ENCODE results near the gene CREB3.

CREB3 gene

DNA sequence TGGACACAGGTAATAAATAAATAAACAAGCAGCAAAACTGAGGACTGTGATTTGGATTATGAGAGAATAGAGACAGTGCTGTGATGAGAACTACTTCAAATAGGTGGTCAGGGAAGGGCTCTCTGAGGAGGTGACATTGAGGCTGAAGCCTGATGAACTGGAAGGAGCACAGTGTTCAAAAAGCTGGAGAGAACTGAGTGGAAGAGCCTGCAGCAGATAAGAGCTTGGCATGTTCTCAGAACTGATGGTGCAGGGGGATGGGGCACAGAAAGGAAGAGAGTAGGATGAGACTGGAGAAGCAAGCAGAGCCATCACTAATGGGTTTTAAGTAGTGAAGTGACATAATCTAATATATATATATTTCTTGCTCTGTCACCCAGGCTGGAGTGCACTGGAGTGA lies 31.5 kb upstream of the CREB3 start:
- Histone ChIP-seq H2AFZ (ENCODE audit: low read length) (no peak overlapping the region), H3K9me2 (replicated peaks; ENCODE audit: low read depth, low read length) (no peaks in the 10 kb centered on the region), H3K4me3 (ENCODE audit: low read length, poor library complexity, severe bottlenecking) (no peak overlapping the region), H3K4me1 (ENCODE audit: insufficient read depth, low read length, poor library complexity, severe bottlenecking) (no peaks in the 10 kb centered on the region), H3F3A (ENCODE audit: low read depth) (no peaks in the 10 kb centered on the region), H3K9ac (ENCODE audit: low read depth, low read length, poor library complexity, severe bottlenecking) (no peak overlapping the region), H3K36me3 (ENCODE audit: insufficient read depth, low read length) (peaks cover 92% of the 10 kb centered on the region), H3K9me3 (ENCODE audit: insufficient read depth, low read depth, low read length) (no peaks in the 10 kb centered on the region), H4K20me1 (ENCODE audit: insufficient read depth, low read length, poor library complexity, severe bottlenecking) (peaks cover 5% of the 10 kb centered on the region), H3K4me2 (ENCODE audit: low read depth, low read length, poor library complexity, severe bottlenecking) (no peak overlapping the region), H3K27me3 (ENCODE audit: insufficient read depth, low read length, poor library complexity, severe bottlenecking) (no peaks in the 10 kb centered on the region), H3K79me2 (ENCODE audit: insufficient read depth, low read length) (no peaks in the 10 kb centered on the region)
- TF ChIP-seq EZH2phosphoT487 (IDR thresholded peaks at IDR 0.05; ENCODE audit: borderline replicate concordance): no peak
- TF ChIP-seq, protein P1, sequence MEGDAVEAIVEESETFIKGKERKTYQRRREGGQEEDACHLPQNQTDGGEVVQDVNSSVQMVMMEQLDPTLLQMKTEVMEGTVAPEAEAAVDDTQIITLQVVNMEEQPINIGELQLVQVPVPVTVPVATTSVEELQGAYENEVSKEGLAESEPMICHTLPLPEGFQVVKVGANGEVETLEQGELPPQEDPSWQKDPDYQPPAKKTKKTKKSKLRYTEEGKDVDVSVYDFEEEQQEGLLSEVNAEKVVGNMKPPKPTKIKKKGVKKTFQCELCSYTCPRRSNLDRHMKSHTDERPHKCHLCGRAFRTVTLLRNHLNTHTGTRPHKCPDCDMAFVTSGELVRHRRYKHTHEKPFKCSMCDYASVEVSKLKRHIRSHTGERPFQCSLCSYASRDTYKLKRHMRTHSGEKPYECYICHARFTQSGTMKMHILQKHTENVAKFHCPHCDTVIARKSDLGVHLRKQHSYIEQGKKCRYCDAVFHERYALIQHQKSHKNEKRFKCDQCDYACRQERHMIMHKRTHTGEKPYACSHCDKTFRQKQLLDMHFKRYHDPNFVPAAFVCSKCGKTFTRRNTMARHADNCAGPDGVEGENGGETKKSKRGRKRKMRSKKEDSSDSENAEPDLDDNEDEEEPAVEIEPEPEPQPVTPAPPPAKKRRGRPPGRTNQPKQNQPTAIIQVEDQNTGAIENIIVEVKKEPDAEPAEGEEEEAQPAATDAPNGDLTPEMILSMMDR (conservative IDR thresholded peaks at IDR 0.05; ENCODE audit: low read length): no peak

DNA sequence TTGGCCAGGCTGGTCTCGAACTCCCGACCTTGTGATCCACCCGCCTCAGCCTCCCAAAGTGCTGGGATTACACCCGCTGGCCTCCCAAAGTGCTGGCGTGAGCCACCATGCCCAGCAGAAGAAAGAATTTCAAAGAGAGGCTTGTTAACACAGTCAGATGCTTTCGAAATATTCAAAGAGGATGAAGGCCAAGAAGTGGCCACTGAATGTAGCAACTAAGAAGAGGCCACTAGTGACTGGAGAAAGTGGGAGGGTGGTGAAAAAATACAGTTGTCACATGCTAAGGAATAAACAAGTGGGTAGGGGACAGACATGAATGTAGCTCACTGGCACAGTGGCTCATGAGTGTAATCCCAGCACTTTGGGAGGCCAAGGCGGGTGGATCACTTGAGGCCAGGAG lies 29.8 kb upstream of the CREB3 start:
- Histone ChIP-seq H3K4me2 (ENCODE audit: low read depth, low read length, poor library complexity, severe bottlenecking) (no peak overlapping the region), H2AFZ (ENCODE audit: low read length) (no peak overlapping the region), H3K4me1 (ENCODE audit: insufficient read depth, low read length, poor library complexity, severe bottlenecking) (no peaks in the 10 kb centered on the region), H3K9me3 (ENCODE audit: insufficient read depth, low read depth, low read length) (no peaks in the 10 kb centered on the region), H4K20me1 (ENCODE audit: insufficient read depth, low read length, poor library complexity, severe bottlenecking) (peaks cover 5% of the 10 kb centered on the region), H3K4me3 (ENCODE audit: low read length, poor library complexity, severe bottlenecking) (no peak overlapping the region), H3K9ac (ENCODE audit: low read depth, low read length, poor library complexity, severe bottlenecking) (no peak overlapping the region), H3K36me3 (ENCODE audit: insufficient read depth, low read length) (peaks cover 98% of the 10 kb centered on the region), H3F3A (ENCODE audit: low read depth) (no peaks in the 10 kb centered on the region), H3K79me2 (ENCODE audit: insufficient read depth, low read length) (no peaks in the 10 kb centered on the region), H3K27me3 (ENCODE audit: insufficient read depth, low read length, poor library complexity, severe bottlenecking) (no peaks in the 10 kb centered on the region), H3K9me2 (replicated peaks; ENCODE audit: low read depth, low read length) (no peaks in the 10 kb centered on the region)
- no peak for TF ChIP-seq EZH2phosphoT487 (IDR thresholded peaks at IDR 0.05; ENCODE audit: borderline replicate concordance)
- TF ChIP-seq, protein P1 (conservative IDR thresholded peaks at IDR 0.05; ENCODE audit: low read length): no peak

DNA sequence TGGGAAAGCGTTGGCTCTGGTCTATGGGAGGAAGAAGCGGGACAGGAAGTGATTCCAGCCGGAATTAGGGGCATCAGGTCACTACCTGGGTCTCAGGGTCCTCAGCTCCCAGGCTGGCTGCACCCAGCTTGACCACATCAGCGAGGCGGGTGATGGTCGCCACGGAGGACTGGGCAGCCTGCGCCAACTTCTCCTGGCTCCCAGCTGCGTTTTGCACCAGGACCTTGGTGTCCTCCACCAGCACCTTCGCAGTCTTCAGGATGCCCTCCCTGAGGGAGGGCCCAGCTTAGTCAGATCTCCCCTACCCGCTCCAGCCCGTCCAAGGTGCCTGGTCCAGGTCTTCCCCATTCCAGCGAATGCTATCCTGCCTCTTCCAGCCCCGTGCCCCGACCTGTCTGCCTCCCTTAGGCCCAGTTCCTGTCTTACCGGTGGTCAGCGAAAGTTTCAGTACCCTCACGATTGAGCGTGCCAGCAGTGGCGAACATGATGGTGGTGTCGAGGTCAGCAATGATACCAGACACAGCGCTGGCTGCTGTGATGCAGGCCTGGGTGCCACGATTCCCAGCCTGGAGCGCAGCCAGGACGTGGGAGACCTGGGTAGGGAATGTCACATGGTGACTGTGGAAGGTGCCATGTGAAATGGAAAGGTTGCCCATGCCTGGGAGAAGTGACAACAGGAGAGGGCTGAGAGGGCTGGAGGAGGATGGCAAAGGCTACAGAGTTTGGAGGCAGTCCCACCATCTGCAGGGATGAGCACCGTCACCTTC lies 28.4 kb upstream of the CREB3 start:
- Histone ChIP-seq H3K9me3 (ENCODE audit: insufficient read depth, low read depth, low read length) (no peaks in the 10 kb centered on the region), H3F3A (ENCODE audit: low read depth) (no peaks in the 10 kb centered on the region), H3K79me2 (ENCODE audit: insufficient read depth, low read length) (no peaks in the 10 kb centered on the region), H4K20me1 (ENCODE audit: insufficient read depth, low read length, poor library complexity, severe bottlenecking) (peaks cover 5% of the 10 kb centered on the region), H3K4me2 (ENCODE audit: low read depth, low read length, poor library complexity, severe bottlenecking) (no peak overlapping the region), H3K27me3 (ENCODE audit: insufficient read depth, low read length, poor library complexity, severe bottlenecking) (no peaks in the 10 kb centered on the region), H3K36me3 (ENCODE audit: insufficient read depth, low read length) (peaks cover 98% of the 10 kb centered on the region), H3K4me3 (ENCODE audit: low read length, poor library complexity, severe bottlenecking) (no peak overlapping the region), H3K4me1 (ENCODE audit: insufficient read depth, low read length, poor library complexity, severe bottlenecking) (no peaks in the 10 kb centered on the region), H3K9me2 (replicated peaks; ENCODE audit: low read depth, low read length) (no peaks in the 10 kb centered on the region), H3K9ac (ENCODE audit: low read depth, low read length, poor library complexity, severe bottlenecking) (no peak overlapping the region), H2AFZ (ENCODE audit: low read length) (no peak overlapping the region)
- no peak for TF ChIP-seq EZH2phosphoT487 (IDR thresholded peaks at IDR 0.05; ENCODE audit: borderline replicate concordance)
- TF ChIP-seq, protein P1 (conservative IDR thresholded peaks at IDR 0.05; ENCODE audit: low read length): no peak

All from Loucy (cell line).